GM19372 (cell line): ENCODE data around the gene GRIK4.

Source experiments
- ATAC-seq: cut with Tn5 transposase; IDR thresholded peaks from one replicate; pipeline ENCODE4 v1.9.1; 2021; ENCODE audit warnings: mild to moderate bottlenecking, low read depth, moderate library complexity; ENCODE audit not compliant: unreplicated experiment

The GRIK4 gene

DNA sequence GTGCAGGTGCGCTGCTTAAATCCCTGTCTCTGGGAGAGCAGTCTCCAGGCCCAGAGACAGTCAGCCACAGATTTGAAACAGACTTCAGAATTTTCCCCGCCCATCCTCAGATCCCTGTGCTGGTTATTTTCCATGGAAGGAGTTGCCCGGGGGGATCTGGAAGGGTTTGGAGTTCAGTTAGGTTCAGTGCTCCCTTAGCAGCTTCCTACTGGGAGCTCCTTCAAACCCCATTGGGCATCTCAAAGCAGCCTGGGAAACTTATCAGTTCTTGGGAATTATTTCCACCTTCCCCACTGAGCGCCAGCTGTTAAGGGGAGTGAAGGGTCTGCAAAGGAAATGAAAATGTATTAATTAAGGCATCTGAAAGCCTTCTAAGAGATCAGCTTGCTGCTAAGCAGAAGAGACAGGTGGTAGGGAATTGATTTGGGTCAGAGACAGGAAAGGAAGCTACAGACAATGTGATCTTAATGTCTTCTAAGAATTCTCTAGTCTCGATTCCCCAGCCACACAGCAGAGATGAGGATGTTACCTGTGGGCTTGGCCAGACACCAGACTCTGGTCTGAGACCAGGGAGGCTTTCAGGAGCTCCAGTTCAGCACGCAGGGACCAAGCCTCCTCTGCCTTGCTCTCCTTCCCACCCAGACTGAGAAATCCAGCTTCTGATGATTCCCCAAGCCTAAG lies 406.2 kb downstream of the GRIK4 start:
- no peak for ATAC-seq

GRCh38 chr11:120918257-120918656 lies 406.7 kb downstream of the GRIK4 start:
- ATAC-seq: no peak

- no peak for ATAC-seq
These were observed 407.5 kb downstream of the GRIK4 start for GRCh38 chr11:120919045-120919444.

GRCh38 chr11:120919566-120919965 lies 408.0 kb downstream of the GRIK4 start:
- ATAC-seq: no peak

- ATAC-seq: no peak
These were observed 412.4 kb downstream of the GRIK4 start for GRCh38 chr11:120923866-120924508.

DNA sequence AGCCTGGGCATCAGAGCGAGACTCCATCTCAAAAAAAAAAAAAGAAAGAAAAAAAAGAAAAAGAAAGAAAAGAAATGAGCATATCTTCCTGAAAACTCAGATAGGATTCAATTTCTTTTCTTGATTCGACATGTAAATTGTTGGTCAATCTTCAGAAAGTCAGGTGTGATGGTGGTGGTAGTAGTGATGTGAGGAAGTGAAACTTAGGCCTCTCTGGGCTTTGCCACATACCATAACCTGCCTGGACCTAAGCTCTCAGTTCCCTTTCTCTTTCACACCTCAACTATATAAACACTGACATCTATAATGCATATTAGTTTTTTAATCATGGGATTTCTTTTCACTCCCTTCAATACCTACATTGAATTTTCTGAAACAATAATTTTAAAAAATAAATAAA lies 414.4 kb downstream of the GRIK4 start:
- peak; percentile 99 for ATAC-seq

GRCh38 chr11:120928627-120929026 lies 417.1 kb downstream of the GRIK4 start:
- ATAC-seq: no peak

DNA sequence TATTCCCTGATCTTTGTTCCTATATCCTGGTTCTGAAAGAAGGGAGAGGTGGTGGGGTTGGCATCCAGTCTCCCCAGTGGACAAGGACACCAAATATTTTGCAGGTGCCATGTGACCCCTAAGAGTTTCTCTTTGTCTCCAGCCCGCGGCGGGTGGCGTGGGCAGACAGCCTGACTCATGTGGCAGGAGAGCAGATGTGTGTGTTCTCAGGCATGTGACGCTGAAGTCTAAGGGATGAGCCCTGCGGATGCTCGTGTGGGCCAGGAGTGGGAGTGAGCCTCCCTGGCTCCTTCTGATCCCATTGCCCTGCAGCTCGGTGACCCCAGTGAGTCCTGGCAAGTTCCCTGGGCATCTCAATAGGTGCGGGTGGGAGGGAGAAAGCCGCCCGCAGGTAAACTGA lies 417.5 kb downstream of the GRIK4 start:
- ATAC-seq: no peak

DNA sequence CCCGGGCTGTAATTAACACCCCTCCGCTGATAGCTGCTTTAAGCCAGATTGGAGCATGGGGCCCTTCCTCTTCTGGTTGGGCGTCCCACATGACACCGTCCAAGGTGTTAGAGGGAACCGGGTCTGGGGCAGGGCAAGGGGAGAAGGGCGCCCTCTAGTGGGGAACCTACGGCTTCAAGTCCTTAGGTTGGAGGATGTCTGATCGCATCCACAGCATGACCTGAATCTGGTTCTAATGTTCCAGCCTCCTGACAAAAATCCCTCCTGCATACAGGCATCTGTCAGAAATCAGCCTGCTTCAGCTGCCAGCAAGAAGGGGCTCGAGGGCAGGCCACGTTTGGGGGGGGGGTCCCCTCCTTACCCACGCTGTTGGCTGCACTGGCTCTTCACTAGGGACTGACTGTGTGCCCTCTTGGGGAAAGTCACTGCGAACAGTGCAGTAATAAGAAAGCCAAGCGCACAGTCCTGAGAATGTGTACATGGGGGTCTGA lies 418.2 kb downstream of the GRIK4 start:
- ATAC-seq: no peak

DNA sequence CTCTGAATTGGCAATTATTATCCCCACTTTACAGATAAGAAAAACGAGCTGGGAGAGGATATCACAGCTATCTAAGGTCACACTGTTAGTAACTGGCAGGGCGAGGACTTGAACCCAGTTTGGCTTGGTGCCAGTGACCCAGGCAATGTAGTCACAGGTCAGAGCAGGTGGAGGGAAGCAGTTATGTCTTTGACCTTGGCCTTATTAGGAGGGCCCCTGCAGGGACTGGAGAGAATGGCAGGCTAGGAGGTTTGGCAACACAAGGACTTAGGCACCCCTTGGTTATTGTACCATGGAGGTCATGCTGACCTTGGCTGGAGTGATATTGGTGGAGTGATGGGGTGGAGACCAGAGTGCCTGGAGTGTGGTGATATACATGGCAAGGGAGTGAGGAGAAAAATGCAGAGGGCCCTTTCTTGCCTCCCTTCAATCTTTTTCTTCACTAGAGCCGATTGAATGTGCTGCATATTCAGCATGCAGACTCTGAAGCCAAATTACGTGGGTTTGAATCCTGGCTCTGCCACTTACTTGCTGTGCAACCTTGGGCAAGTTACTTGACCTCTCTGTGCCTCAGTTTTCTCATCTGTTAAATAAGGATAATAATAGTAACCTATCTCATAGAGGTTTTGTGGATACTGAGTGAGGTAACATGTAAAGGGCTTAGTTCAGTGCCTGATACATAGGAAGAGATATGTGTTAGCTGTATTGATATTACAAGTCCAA lies 419.7 kb downstream of the GRIK4 start:
- no peak for ATAC-seq

DNA sequence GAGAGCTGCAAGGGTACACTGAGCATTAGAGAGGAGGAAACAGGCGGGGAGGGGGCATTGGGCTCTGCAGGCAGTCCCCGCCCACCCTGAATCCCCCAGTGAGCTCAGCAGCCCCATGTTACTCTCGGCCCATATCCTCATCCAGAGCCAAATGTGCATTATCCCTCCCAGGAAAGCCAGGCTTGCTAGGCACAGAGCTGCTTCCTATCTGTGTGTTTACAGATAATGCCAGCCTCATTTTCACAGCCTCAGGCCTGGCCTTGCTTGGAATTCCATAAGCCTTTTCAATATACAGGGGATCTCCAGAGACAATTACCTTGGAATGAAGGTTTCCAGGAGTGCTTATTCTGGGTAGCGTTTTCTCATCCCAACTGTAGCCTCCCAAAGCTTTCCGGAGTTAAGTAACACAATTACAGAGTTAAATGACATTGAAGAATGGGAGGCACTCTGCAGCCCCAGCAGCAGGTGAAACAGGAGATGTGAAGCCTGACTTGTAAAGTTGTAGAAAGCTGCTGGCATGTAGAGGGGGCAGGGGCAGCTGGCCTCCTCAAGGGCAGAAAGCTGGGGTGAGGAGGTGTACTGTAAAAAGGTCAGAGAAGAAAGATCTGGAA lies 420.9 kb downstream of the GRIK4 start:
- ATAC-seq: no peak

DNA sequence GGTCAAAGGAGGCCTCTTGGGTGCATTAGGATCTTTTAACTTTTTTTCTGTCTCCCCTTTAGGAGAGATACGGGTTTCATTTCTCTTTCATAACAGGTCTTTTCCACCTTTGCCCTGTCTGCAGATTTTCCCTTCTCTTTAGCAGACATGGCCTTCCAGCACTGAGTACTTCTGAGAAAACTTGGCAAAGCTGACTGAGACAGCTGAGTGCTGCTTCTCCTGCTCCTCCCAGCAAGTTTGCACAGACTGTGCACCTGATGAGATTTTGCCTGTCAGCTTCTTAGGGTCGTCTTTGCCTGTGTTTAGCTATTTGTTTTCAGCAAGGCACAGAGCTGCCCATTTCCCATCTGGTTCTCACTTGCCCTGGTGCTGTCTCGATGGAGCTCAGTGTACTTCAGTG lies 424.8 kb downstream of the GRIK4 start:
- ATAC-seq: no peak

DNA sequence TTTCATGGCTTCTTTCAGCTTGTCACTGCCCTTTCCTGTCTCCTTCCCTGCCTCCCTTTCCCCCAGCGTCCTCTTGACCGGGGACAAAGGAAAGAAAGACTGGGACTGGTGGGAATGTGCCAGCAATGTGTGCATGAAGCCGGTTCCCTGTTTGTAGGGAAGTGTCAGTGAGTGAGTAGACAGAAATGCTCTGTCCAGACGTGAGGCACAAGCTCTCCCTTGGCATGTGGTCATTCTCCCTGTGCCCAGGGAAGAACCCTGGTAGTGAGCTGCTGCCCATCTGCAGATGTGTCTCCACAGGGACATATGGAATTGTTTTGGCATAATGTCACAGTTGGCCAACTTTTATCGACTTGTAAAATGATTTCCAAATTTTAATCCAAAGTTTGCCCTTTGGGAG lies 426.0 kb downstream of the GRIK4 start:
- no peak for ATAC-seq

- no peak for ATAC-seq
These were observed 426.7 kb downstream of the GRIK4 start for GRCh38 chr11:120938260-120938659.

DNA sequence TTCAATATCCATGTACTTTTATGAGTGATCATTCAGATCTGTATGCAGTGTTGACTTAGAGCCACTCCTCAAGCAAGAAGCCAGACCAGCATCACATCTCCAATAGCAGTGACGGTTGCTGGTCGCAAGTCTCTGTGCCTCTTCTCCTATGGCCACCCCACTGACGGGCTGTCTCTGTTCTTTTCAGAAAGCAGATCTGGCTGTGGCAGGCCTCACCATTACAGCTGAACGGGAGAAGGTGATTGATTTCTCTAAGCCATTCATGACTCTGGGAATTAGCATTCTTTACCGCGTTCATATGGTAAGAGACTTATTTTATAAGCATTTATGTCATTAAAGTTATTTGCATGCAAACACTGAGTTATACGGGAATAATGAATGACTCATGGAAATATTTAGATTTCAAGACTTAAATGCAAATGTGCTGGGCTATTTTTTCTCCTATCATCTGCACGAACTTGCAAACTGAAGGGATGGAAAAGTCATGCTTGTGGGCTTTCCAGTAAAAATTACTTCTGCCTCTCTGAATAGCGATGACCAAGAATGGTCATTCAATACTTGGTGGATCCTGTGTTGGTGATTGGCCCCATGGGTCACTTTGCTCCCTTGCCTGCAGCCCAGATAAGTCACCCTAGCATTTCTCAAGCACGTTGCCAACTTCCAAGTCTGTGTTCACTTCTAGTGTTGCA lies 428.8 kb downstream of the GRIK4 start:
- no peak for ATAC-seq

DNA sequence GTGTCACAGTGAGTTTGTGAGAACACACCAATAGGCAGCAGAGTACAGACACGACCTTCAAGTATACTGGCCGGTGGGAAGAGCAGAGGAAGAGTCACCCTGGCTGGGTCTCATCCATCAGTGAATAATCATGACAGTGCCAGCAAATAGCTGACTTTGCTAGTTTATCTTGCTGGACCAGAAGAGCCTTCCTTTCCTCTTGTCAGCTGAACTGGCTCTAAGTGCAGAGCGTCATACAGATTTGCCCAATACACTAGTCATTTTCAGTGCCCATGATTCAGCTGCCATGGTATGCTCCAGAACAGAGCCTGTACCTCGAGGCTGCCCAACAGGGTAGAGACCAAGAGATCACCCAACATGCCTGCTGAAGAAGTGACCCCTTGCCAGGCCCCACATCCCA lies 429.5 kb downstream of the GRIK4 start:
- no peak for ATAC-seq

DNA sequence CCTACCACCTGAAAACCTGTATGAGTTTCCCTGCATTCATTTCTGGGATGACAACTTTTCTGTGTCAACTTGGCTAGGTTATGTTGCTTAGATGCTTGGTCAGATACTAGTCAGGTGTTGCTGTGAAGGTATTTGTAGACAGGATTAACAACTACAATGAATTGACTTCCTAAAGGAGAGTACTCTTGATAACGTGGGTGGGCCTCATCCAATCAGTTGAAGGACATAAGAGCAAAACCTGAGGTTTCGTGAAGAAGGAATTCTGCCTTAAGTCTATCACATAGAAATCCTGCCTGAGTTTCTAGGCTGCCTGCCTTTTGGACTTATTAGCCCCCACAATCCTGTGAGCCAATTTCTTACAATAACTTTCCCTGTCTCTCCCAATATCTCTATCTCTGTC lies 431.2 kb downstream of the GRIK4 start:
- no peak for ATAC-seq

DNA sequence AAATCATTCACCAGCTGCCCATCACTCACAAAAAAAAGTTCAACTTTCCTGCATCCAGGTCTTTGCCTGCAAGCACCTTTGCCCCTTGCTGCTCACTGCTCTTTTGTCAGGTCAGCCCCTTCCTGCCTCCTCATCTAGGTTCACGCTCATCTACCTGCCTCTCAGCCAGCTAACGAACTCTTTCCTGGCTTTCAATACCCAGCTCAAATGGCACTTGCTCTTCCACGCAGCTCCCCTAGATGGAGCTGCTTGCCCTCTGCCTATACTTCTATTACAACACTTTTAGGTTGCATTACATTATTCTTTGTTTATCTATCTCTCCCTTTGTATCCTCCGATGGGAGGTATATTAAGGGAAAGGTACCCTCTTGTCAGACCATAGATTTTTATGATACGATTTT lies 433.5 kb downstream of the GRIK4 start:
- ATAC-seq: no peak

DNA sequence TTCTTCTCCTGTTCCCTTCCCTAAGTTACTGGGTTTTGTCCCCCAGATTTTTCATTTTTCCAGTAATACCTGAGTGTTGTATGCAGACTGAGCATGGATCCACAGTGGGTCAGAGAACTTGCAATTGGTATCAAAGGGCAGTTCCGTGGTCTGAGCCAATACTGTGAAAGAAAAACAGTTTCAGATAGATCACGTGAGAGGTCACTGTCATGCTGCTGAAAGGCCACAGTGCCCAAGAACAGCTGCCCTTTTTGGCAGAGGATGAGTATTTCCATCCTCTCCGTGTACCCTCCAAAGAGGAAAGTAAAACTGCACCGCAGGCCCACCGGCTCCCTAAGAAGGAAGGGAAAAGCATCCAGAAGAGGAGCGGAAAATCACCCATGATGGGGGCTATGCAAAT lies 439.3 kb downstream of the GRIK4 start:
- no peak for ATAC-seq
